NT2/D1 (cell line): ENCODE measurements around the gene EFCAB6.

Experiments used
- SUZ12 ChIP-seq: IDR thresholded peaks from 2 replicates; pipeline ENCODE4 v1.6.1; 2011; ENCODE audit not compliant: insufficient read length, insufficient read depth; ENCODE audit errors: extremely low read depth
- YY1 ChIP-seq: IDR thresholded peaks from 2 replicates; pipeline ENCODE4 v1.6.1; 2011; ENCODE audit not compliant: insufficient read length, insufficient read depth
- ZNF274 ChIP-seq: IDR thresholded peaks from 2 replicates; pipeline ENCODE4 v1.6.1; 2011; ENCODE audit warnings: mild to moderate bottlenecking, low read depth, low read length

DNA sequence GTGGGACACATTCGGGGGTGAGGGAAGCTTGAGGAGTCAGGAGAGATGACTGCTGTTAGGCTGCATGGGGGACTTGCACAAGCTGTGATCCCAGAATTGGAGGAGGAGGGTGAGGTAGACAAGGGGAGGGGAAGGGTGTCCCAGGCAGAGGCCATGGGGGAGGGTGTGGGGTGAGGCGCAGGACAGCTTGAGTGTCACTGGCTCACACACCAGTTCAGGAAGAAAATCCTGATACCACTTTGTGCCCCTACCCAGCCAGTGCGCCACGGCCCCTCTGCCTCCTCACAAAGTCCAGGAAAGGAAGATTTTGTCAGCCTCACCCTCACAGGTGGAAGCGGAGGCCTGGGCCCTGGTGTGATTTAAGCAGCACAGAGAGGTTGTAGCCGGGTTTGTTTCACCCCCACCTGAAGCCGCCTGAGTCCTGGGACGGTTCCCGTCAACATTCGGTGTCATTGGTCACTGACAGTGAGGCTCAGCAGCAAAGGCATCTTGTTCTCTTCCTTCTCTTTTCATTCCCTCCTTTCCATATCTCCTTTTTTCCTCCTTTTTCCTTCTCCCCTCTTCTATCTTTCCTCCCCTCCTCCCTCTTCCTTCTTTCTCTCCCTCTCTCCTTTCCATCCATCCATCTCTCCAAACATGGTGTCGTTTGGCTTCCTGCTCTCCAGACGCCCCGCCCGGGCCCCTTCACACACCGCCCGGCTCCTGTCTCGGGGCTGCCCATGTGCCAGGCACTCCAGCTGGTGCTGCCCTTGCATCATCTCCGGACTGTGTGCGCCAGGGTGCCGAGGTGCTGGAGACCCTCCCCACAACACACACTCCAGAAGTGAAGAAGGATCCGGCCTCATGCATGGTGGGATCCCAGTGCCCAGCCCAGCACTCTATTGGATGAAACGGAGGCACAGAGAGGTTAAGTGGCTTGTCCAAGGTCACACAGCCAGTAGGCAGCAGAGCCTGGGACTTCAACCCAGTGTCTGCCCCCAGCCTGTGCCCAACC, 311.0 kb downstream of the EFCAB6 start:
- TF ChIP-seq YY1 = no peak
- TF ChIP-seq ZNF274 = no peak
- TF ChIP-seq SUZ12 = no peak
